Bronchial epithelial cell (primary cell): Measurements from ENCODE around the gene PHETA1. TPM values are rescaled to one million over a fixed set of nuclear protein-coding genes. Genes with fewer than 3 reads are reported as not detected.
"Not testable (repeated sequence)": the region's sequence is repeated elsewhere in the genome, so short reads cannot be mapped to it uniquely, and the experiment has no call there.

ENCODE experiments used
- DNase-seq: peaks from one replicate; pipeline ENCODE4 v3.0.0-alpha.2; 2010; ENCODE audit warnings: low read depth
- FAIRE-seq: peaks from 2 replicates; lab custom pipeline; 2011; peaks lifted over from hg19 to GRCh38; lab: Jason Lieb, UNC
- H3K27me3 ChIP-seq: 2 replicates; pipeline ENCODE4 v1.5.1; 2011; ENCODE audit warnings: low read length; ENCODE audit not compliant: control insufficient read depth, insufficient read depth
- H3K36me3 ChIP-seq: 2 replicates; pipeline ENCODE4 v1.5.1; 2011; ENCODE audit warnings: low read length; ENCODE audit not compliant: control insufficient read depth, insufficient read depth
- H3K4me3 ChIP-seq: 2 replicates; pipeline ENCODE4 v1.5.1; 2011; ENCODE audit warnings: mild to moderate bottlenecking, low read depth, low read length, control low read depth
- CTCF ChIP-seq: IDR thresholded peaks from 2 replicates; pipeline ENCODE4 v1.5.1; 2011; ENCODE audit warnings: mild to moderate bottlenecking, moderate library complexity, low read length, control low read depth, inconsistent platforms; ENCODE audit not compliant: insufficient read depth, severe bottlenecking
- total RNA-seq: library from RNA; depleted of rRNA; stranded (reverse); fragments of >200 nt; gene quantifications from 2 replicates; pipeline ENCODE4 v1.2.1, GENCODE V29; 2014

The PHETA1 gene
- total RNA-seq, 1 donor from 2014 or later = 4.5 TPM

GRCh38 chr12:111344254-111344875 is 24.5 kb downstream of the PHETA1 start:
- FAIRE-seq (no peak), DNase-seq (no peak)
- Histone ChIP-seq H3K27me3 (no peaks in the 10 kb centered on the region), H3K36me3 (no peaks in the 10 kb centered on the region), H3K4me3 (no peak overlapping the region)
- no peak for TF ChIP-seq CTCF

- Histone ChIP-seq H3K36me3 (no peaks in the 10 kb centered on the region), H3K27me3 (no peaks in the 10 kb centered on the region), H3K4me3 (no peak overlapping the region)
- no peak for DNase-seq
- FAIRE-seq = no peak
- no peak for TF ChIP-seq CTCF
Measured at GRCh38 chr12:111343181-111343580, 25.7 kb downstream of the PHETA1 start.

GRCh38 chr12:111342376-111342775 is 26.5 kb downstream of the PHETA1 start:
- no peaks in the 10 kb centered on the region for H3K36me3 ChIP-seq
- no peaks in the 10 kb centered on the region for H3K27me3 ChIP-seq
- no peak overlapping the region for H3K4me3 ChIP-seq
- FAIRE-seq = no peak
- no peak for TF ChIP-seq CTCF
- DNase-seq = no peak

- no peaks in the 10 kb centered on the region for H3K36me3 ChIP-seq
- FAIRE-seq (no peak), DNase-seq (no peak)
- TF ChIP-seq CTCF = no peak
- H3K27me3 ChIP-seq = no peaks in the 10 kb centered on the region
- no peak overlapping the region for H3K4me3 ChIP-seq
Measured at GRCh38 chr12:111341426-111342065, 27.3 kb downstream of the PHETA1 start.

GRCh38 chr12:111340680-111341079 is 28.2 kb downstream of the PHETA1 start:
- not testable (repeated sequence) for DNase-seq, H3K4me3 ChIP-seq, H3K36me3 ChIP-seq, H3K27me3 ChIP-seq, FAIRE-seq

- no peak for TF ChIP-seq CTCF
- DNase-seq (no peak), FAIRE-seq (no peak)
- H3K36me3 ChIP-seq = no peaks in the 10 kb centered on the region
- no peaks in the 10 kb centered on the region for H3K27me3 ChIP-seq
- no peak overlapping the region for H3K4me3 ChIP-seq
Measured at GRCh38 chr12:111340231-111340630, 28.7 kb downstream of the PHETA1 start.
